K562 (cell line): ENCODE measurements around the gene KASH5. TPM values are rescaled to one million over a fixed set of nuclear protein-coding genes. Genes with fewer than 3 reads are reported as not detected.

ENCODE experiments used
- CEBPB ChIP-seq: fragments of 450-650 bp; IDR thresholded peaks from 2 replicates; pipeline ENCODE4 v1.6.1; 2016; ENCODE audit warnings: missing genetic modification characterization, missing compliant biosample characterization
- CTBP1 ChIP-seq: fragments of 450-650 bp; IDR thresholded peaks from 2 replicates; pipeline ENCODE4 v1.6.1; 2016; ENCODE audit warnings: borderline replicate concordance
- EHMT2 ChIP-seq: fragments of 450-650 bp; IDR thresholded peaks from 2 replicates; pipeline ENCODE4 v1.6.1; 2018; ENCODE audit warnings: antibody characterized with exemption
- FIP1L1 ChIP-seq: fragments of 200-400 bp; formaldehyde crosslinking; IDR thresholded peaks from 2 replicates; pipeline ENCODE4 v1.6.1; 2018; ENCODE audit warnings: mild to moderate bottlenecking, low read depth, low read length; ENCODE audit not compliant: poor library complexity, severe bottlenecking
- GABPB1 ChIP-seq: sonication (generic); formaldehyde crosslinking; IDR thresholded peaks from 2 replicates; pipeline ENCODE4 v1.8.0; 2022; ENCODE audit warnings: mild to moderate bottlenecking, missing genetic modification reagents
- HNRNPLL ChIP-seq: fragments of 200-400 bp; formaldehyde crosslinking; IDR thresholded peaks from 2 replicates; pipeline ENCODE4 v1.6.1; 2017; ENCODE audit warnings: low read length, low read depth, mild to moderate bottlenecking; ENCODE audit not compliant: poor library complexity, severe bottlenecking
- HNRNPUL1 ChIP-seq: fragments of 200-400 bp; formaldehyde crosslinking; IDR thresholded peaks from 2 replicates; pipeline ENCODE4 v1.6.1; 2017; ENCODE audit warnings: low read length
- NR2C2 ChIP-seq, 2 experiments: fragments of 200-800 bp in 1 of 2; sonication (Bioruptor generic) in 1 of 2; sonication (generic) in 1 of 2; formaldehyde crosslinking in 1 of 2; IDR thresholded peaks; 2 replicates each; pipeline versions ENCODE4 v1.6.1 to v1.8.0; 2016 to 2022; ENCODE audit warnings: mild to moderate bottlenecking in 1 of 2, missing compliant biosample characterization in 1 of 2, missing genetic modification characterization in 1 of 2, missing genetic modification reagents in 1 of 2
- RCOR1 ChIP-seq, 2 experiments: IDR thresholded peaks; 2 replicates each; pipeline ENCODE4 v1.6.1; 2012; ENCODE audit warnings: low read depth in 2 of 2, low read length in 2 of 2, borderline replicate concordance in 1 of 2, improper control_type of control experiment in 1 of 2
- SMC3 ChIP-seq: conservative IDR thresholded peaks from 2 replicates; pipeline ENCODE4 v1.6.1; 2011; ENCODE audit warnings: low read depth, low read length, improper control_type of control experiment; ENCODE audit not compliant: insufficient read depth
- TCF7L2 ChIP-seq: fragments of 150-350 bp; IDR thresholded peaks from 2 replicates; pipeline ENCODE4 v1.6.1; 2016; ENCODE audit warnings: low read depth, mild to moderate bottlenecking, low read length, moderate library complexity
- TRIM25 ChIP-seq: fragments of 450-650 bp; IDR thresholded peaks from 2 replicates; pipeline ENCODE4 v1.7.0; 2016; ENCODE audit warnings: borderline replicate concordance
- ZBTB2 ChIP-seq: fragments of 450-650 bp; IDR thresholded peaks from 2 replicates; pipeline ENCODE4 v1.6.1; 2016; ENCODE audit warnings: antibody characterized with exemption
- ZBTB26 ChIP-seq: fragments of 450-650 bp; formaldehyde crosslinking; IDR thresholded peaks from 2 replicates; pipeline ENCODE4 v1.4.0; 2022; ENCODE audit warnings: missing genetic modification characterization
- ZC3H11A ChIP-seq: IDR thresholded peaks from 2 replicates; pipeline ENCODE4 v1.6.1; 2012; ENCODE audit warnings: low read depth, low read length, improper control_type of control experiment
- polyA plus RNA-seq, 8 experiments: library from polyadenylated mRNA; depleted of rRNA in 4 of 8; stranded (reverse) in 5 of 8; unstranded in 3 of 8; fragments of >200 nt; fragmentation: Nextera tagmentation in 2 of 8; fragmentation: Illumina TruSeq in 1 of 8; extraction: Ambion mirVana in 2 of 8; extraction: Trizol in 1 of 8; gene quantifications; 2 replicates each; pipeline versions ENCODE4 v1.2.1 to v1.2.3, GENCODE V29; 2011 to 2014; ENCODE audit warnings: inconsistent platforms in 1 of 8, missing spikeins in 1 of 8
- total RNA-seq, 7 experiments: library from RNA; depleted of rRNA in 6 of 7; stranded (reverse); fragments of >200 nt in 6 of 7; fragmentation: Illumina TruSeq in 2 of 7; extraction: Trizol in 2 of 7; gene quantifications; 2 replicates each; pipeline versions ENCODE4 v1.2.1 to v1.2.3, GENCODE V29; 2011 to 2021; ENCODE audit warnings: low replicate concordance in 1 of 7
- TF ChIP-seq, protein P1 (sequence below): IDR thresholded peaks from 2 replicates; pipeline ENCODE4 v1.6.1; 2011; ENCODE audit warnings: borderline replicate concordance, low read depth, mild to moderate bottlenecking, moderate library complexity, low read length; ENCODE audit not compliant: insufficient read depth, poor library complexity, severe bottlenecking

Gene KASH5
- total and polyA plus RNA-seq, 9 of the 15 experiments (the other 6 are each of a cell fraction or from before 2014, with no cell fraction given) = 0.07 to 0.84 (median 0.34) TPM; not detected in 1

DNA sequence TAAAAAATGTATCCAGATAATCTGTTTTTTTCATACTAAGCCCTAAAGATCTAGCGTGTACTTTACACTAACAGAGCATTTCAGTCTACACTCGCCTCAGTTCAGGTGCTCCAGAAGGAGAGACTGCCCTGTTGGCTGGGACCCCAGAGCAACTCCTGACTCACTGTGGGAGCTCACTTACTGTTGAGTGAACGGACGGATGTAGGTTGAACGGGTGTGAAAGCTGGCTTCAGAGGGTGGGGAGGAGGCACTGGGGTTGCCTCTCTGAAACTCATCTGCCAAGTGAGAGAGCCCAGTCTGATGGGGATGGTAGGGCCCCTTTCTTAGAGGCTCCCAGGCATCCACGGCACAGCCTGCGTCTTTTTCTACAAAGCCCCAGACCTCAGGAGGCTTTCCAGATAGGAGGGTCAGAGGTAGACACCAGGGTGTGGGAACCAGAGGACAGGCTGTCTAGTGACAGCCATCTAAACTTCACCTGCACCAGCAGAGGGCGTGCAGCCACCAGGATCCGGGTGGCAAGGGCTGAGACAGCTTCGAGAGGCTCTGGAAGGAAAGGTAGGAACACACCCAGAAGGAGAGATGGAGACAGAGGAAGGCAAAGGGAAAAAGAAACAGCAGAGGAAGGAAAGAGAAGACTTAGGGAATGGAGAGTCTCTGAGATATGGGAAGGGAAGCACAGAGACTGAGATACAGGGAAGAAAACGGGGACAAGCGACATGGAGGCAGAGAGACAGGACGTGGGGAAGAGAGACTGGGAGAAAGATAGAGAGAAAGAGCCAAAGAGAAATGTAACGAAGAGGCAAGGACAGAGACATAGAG is 3.7 kb downstream of the KASH5 start (continued):
- TF ChIP-seq, protein P1, sequence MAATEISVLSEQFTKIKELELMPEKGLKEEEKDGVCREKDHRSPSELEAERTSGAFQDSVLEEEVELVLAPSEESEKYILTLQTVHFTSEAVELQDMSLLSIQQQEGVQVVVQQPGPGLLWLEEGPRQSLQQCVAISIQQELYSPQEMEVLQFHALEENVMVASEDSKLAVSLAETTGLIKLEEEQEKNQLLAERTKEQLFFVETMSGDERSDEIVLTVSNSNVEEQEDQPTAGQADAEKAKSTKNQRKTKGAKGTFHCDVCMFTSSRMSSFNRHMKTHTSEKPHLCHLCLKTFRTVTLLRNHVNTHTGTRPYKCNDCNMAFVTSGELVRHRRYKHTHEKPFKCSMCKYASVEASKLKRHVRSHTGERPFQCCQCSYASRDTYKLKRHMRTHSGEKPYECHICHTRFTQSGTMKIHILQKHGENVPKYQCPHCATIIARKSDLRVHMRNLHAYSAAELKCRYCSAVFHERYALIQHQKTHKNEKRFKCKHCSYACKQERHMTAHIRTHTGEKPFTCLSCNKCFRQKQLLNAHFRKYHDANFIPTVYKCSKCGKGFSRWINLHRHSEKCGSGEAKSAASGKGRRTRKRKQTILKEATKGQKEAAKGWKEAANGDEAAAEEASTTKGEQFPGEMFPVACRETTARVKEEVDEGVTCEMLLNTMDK = peak; percentile 23
- TF ChIP-seq HNRNPLL = no peak
- no peak for TF ChIP-seq CEBPB (tag)
- TF ChIP-seq EHMT2 = peak; percentile 64; the same call in 1 of the 2 replicates
- TF ChIP-seq RCOR1 (IDR thresholded peaks at IDR 0.05; ENCODE audit: borderline replicate concordance in 1 of 2, low read depth in 2 of 2, low read length in 2 of 2) = peak; percentile 29 to 64; a peak in 1 of 4 replicates
- no peak for TF ChIP-seq HNRNPUL1
- TF ChIP-seq CTBP1 = peak; percentile 81; the same call in 1 of the 2 replicates
- peak; percentile 96 for TF ChIP-seq SMC3
- 0 out of 2 replicates have a peak, but pooled peaks have one; percentile 70 for TF ChIP-seq ZBTB2
- TF ChIP-seq FIP1L1 = no peak
- 0 out of 2 replicates have a peak, but pooled peaks have one; percentile 43 for TF ChIP-seq GABPB1 (CRISPR knock-in tag)
- 0 out of 2 replicates have a peak, but pooled peaks have one; percentile 7 for TF ChIP-seq TCF7L2
- peak; percentile 91; the same call in 1 of the 2 replicates for TF ChIP-seq ZBTB26 (CRISPR knock-in tag)
- TF ChIP-seq TRIM25 = 0 out of 2 replicates have a peak, but pooled peaks have one; percentile 86
- no peak for TF ChIP-seq ZC3H11A
- TF ChIP-seq NR2C2 (CRISPR knock-in tag; IDR thresholded peaks at IDR 0.05) = no peak
- 0 out of 2 replicates have a peak, but pooled peaks have one; percentile 24 for TF ChIP-seq NR2C2 (tag; IDR thresholded peaks at IDR 0.05)
